Measurements from ENCODE around the gene DBNDD1. TPM values are rescaled to one million over a fixed set of nuclear protein-coding genes. Genes with fewer than 3 reads are reported as not detected.
"Not testable (repeated sequence)": the region's sequence is repeated elsewhere in the genome, so short reads cannot be mapped to it uniquely, and the experiment has no call there.

DBNDD1 gene
- total RNA-seq (2022) (64.2 and 64.6 TPM in 2 replicates), Bru-seq, nascent RNA (percentile 63 among the genes with signal in this experiment), BruChase-seq, experiment 1, labeled RNA remaining after a 2-hour chase (percentile 69 among the genes with signal in this experiment), BruChase-seq, experiment 2, labeled RNA remaining after a 6-hour chase (percentile 83 among the genes with signal in this experiment)
- long read RNA-seq, transcript DBNDD1-201 (4 exons, 2,079 nt), result major isoform, 102 of 139 reads
- long read RNA-seq, transcript DBNDD1-206 (4 exons, 993 nt), result minor isoform, 18 of 139 reads
- long read RNA-seq, transcript DBNDD1-207 (1 exons, 2,889 nt), result minor isoform, 12 of 139 reads
- long read RNA-seq, partial matches to known transcripts, result 0 of 139 reads
- long read RNA-seq, other reads (novel, unspliced or antisense), result 2 of 139 reads

GRCh38 chr16:90018652-90019542 is at the start of gene DBNDD1:
Gene DBNDD1, minus strand, starts transcription at chr16:90019456. Its CDS starts 115 bp downstream, at chr16:90019341.
- H3K9me3 ChIP-seq, result no peaks in the 10 kb centered on the region
- no peak for TF ChIP-seq CTCF (IDR thresholded peaks at IDR 0.05; ENCODE audit: insufficient read depth in 1 of 2, low read depth in 1 of 2, low read length in 1 of 2, severe bottlenecking in 1 of 2, unreplicated experiment in 1 of 2)
- no TSS peak for BruUV-seq (replicated peaks)
- peak; percentile 55 to 66 for DNase-seq
- ChIA-PET POLR2A (interaction anchor here (1.1 kb wide), 1 partner anchor 145 kb away, joined by 5 read pairs; no protein-coding TSS in a partner anchor), CTCF (interaction anchor here (0.6 to 1.4 kb wide), 7 partner anchors 27 to 100 kb away, joined by 3 to 6 read pairs (median 3); partner anchors contain the start of genes MC1R and TUBB3)
- H3K27me3 ChIP-seq (replicated peaks; ENCODE audit: control insufficient read depth, insufficient read depth, low read length), result no peaks in the 10 kb centered on the region
- peak within 1 kb of the TSS; percentile 99 for H3K27ac Mint-ChIP-seq (ENCODE audit: unreplicated experiment)
- no peaks in the 10 kb centered on the region for H3K27me3 Mint-ChIP-seq (ENCODE audit: insufficient read depth, unreplicated experiment)
- H3K4me1 Mint-ChIP-seq (ENCODE audit: low read depth, unreplicated experiment), result peaks cover 21% of the 10 kb centered on the region
- H3K4me3 Mint-ChIP-seq (ENCODE audit: unreplicated experiment), result peak within 1 kb of the TSS; percentile 92
- H3K36me3 Mint-ChIP-seq (ENCODE audit: insufficient read depth, unreplicated experiment), result peaks cover 51% of the 10 kb centered on the region
- intact Hi-C loops (cut with micrococcal nuclease; ENCODE audit: unreplicated experiment), result loop anchor here (2.0 kb wide), 1 partner anchor 46 kb away; no protein-coding TSS in a partner anchor
- peak within 1 kb of the TSS; percentile 88 for H3K4me3 ChIP-seq (ENCODE audit: low read depth, low read length)
- H3K4me1 ChIP-seq, result peaks cover 34% of the 10 kb centered on the region
- no peaks in the 10 kb centered on the region for H3K9me3 Mint-ChIP-seq (ENCODE audit: unreplicated experiment)
- H3K36me3 ChIP-seq (ENCODE audit: control insufficient read depth, insufficient read depth, low read length), result peaks cover 1% of the 10 kb centered on the region

GRCh38 chr16:90061437-90061836 is 42.2 kb upstream of the DBNDD1 start:
- no peak overlapping the region for H3K27ac Mint-ChIP-seq (ENCODE audit: unreplicated experiment)
- intact Hi-C loops (cut with micrococcal nuclease; ENCODE audit: unreplicated experiment), result no loop called here
- no peaks in the 10 kb centered on the region for H3K27me3 ChIP-seq (replicated peaks; ENCODE audit: control insufficient read depth, insufficient read depth, low read length)
- peaks cover 23% of the 10 kb centered on the region for H3K4me1 ChIP-seq
- H3K36me3 Mint-ChIP-seq (ENCODE audit: insufficient read depth, unreplicated experiment), result no peaks in the 10 kb centered on the region
- H3K4me1 Mint-ChIP-seq (ENCODE audit: low read depth, unreplicated experiment), result peaks cover 14% of the 10 kb centered on the region
- H3K27me3 Mint-ChIP-seq (ENCODE audit: insufficient read depth, unreplicated experiment), result no peaks in the 10 kb centered on the region
- POLR2A ChIA-PET, result no interaction called here
- H3K9me3 ChIP-seq, result peaks cover under 1% of the 10 kb centered on the region; the same call in 1 of the 2 replicates
- H3K36me3 ChIP-seq (ENCODE audit: control insufficient read depth, insufficient read depth, low read length), result no peaks in the 10 kb centered on the region
- H3K4me3 ChIP-seq (ENCODE audit: low read depth, low read length), result no peak overlapping the region
- H3K4me3 Mint-ChIP-seq (ENCODE audit: unreplicated experiment), result no peak overlapping the region
- no peak for DNase-seq
- H3K9me3 Mint-ChIP-seq (ENCODE audit: unreplicated experiment), result peaks cover 20% of the 10 kb centered on the region
- CTCF ChIA-PET, result no interaction called here
- TF ChIP-seq CTCF (IDR thresholded peaks at IDR 0.05; ENCODE audit: insufficient read depth in 1 of 2, low read depth in 1 of 2, low read length in 1 of 2, severe bottlenecking in 1 of 2, unreplicated experiment in 1 of 2), result no peak
- no TSS peak for BruUV-seq (replicated peaks)

GRCh38 chr16:90057738-90058173 is 38.5 kb upstream of the DBNDD1 start:
- H3K4me1 ChIP-seq, result peaks cover 25% of the 10 kb centered on the region
- no peak for TF ChIP-seq CTCF (IDR thresholded peaks at IDR 0.05; ENCODE audit: insufficient read depth in 1 of 2, low read depth in 1 of 2, low read length in 1 of 2, severe bottlenecking in 1 of 2, unreplicated experiment in 1 of 2)
- ChIA-PET POLR2A (no interaction called here), CTCF (no interaction called here)
- H3K36me3 ChIP-seq (ENCODE audit: control insufficient read depth, insufficient read depth, low read length), result no peaks in the 10 kb centered on the region
- DNase-seq, result peak; percentile 44 to 75
- peak overlapping the region; percentile 7 for H3K4me3 Mint-ChIP-seq (ENCODE audit: unreplicated experiment)
- H3K4me1 Mint-ChIP-seq (ENCODE audit: low read depth, unreplicated experiment), result peaks cover 14% of the 10 kb centered on the region
- intact Hi-C loops (cut with micrococcal nuclease; ENCODE audit: unreplicated experiment), result loop anchor here (2.0 kb wide), 1 partner anchor 19 kb away; the partner anchor contains the start of gene PRDM7
- peaks cover 7% of the 10 kb centered on the region for H3K36me3 Mint-ChIP-seq (ENCODE audit: insufficient read depth, unreplicated experiment)
- H3K27me3 Mint-ChIP-seq (ENCODE audit: insufficient read depth, unreplicated experiment), result no peaks in the 10 kb centered on the region
- H3K27ac Mint-ChIP-seq (ENCODE audit: unreplicated experiment), result peak overlapping the region; percentile 77
- H3K9me3 ChIP-seq, result peaks cover 27% of the 10 kb centered on the region
- H3K27me3 ChIP-seq (replicated peaks; ENCODE audit: control insufficient read depth, insufficient read depth, low read length), result no peaks in the 10 kb centered on the region
- peaks cover 53% of the 10 kb centered on the region for H3K9me3 Mint-ChIP-seq (ENCODE audit: unreplicated experiment)
- BruUV-seq (replicated peaks), result no TSS peak
- H3K4me3 ChIP-seq (ENCODE audit: low read depth, low read length), result no peak overlapping the region

- DNase-seq; CTCF ChIA-PET; H3K27me3 ChIP-seq (replicated peaks; ENCODE audit: control insufficient read depth, insufficient read depth, low read length); H3K27me3 Mint-ChIP-seq (ENCODE audit: insufficient read depth, unreplicated experiment); H3K4me3 ChIP-seq (ENCODE audit: low read depth, low read length); H3K36me3 Mint-ChIP-seq (ENCODE audit: insufficient read depth, unreplicated experiment); H3K4me3 Mint-ChIP-seq (ENCODE audit: unreplicated experiment); BruUV-seq (replicated peaks); intact Hi-C loops (cut with micrococcal nuclease; ENCODE audit: unreplicated experiment); H3K36me3 ChIP-seq (ENCODE audit: control insufficient read depth, insufficient read depth, low read length): not testable (repeated sequence)
- Histone ChIP-seq H3K9me3 (peaks cover 32% of the 10 kb centered on the region), H3K4me1 (peaks cover 25% of the 10 kb centered on the region)
- POLR2A ChIA-PET, result interaction anchor here (0.6 to 0.7 kb wide), 2 partner anchors 273 to 1988 kb away, joined by 3 read pairs; no protein-coding TSS in a partner anchor
- H3K9me3 Mint-ChIP-seq (ENCODE audit: unreplicated experiment), result peaks cover 61% of the 10 kb centered on the region
- H3K4me1 Mint-ChIP-seq (ENCODE audit: low read depth, unreplicated experiment), result peaks cover 14% of the 10 kb centered on the region
- peak overlapping the region; percentile 77 for H3K27ac Mint-ChIP-seq (ENCODE audit: unreplicated experiment)
These were observed 37.3 kb upstream of the DBNDD1 start for GRCh38 chr16:90056521-90056920.
